ENCODE data around the gene EPB41L5.

EPB41L5 gene

GRCh38 chr2:120204945-120205670 is 192.2 kb downstream of the EPB41L5 start:
- peaks cover 31% of the 10 kb centered on the region for H3K4me1 ChIP-seq (ENCODE audit: insufficient read depth, low read length, severe bottlenecking)
- H3K4me3 ChIP-seq (ENCODE audit: low read depth, low read length, poor library complexity, severe bottlenecking) = no peak overlapping the region
- no peaks in the 10 kb centered on the region for H3F3A ChIP-seq (ENCODE audit: insufficient read depth, low read length)
- no peaks in the 10 kb centered on the region for H3K9me2 ChIP-seq (ENCODE audit: low read depth, low read length)
- no peak overlapping the region for H3K4me2 ChIP-seq (ENCODE audit: low read length)
- H3K36me3 ChIP-seq (ENCODE audit: insufficient read depth, low read length) = no peaks in the 10 kb centered on the region
- H4K20me1 ChIP-seq (ENCODE audit: insufficient read depth, low read length) = no peaks in the 10 kb centered on the region
- no peaks in the 10 kb centered on the region for H3K9me3 ChIP-seq (ENCODE audit: low read length)
- no peaks in the 10 kb centered on the region for H3K79me2 ChIP-seq (ENCODE audit: insufficient read depth, low read length)
- H2AFZ ChIP-seq (ENCODE audit: low read length) = no peak overlapping the region
- no peak overlapping the region for H3K9ac ChIP-seq (ENCODE audit: low read length)
- TF ChIP-seq CTCF (IDR thresholded peaks at IDR 0.05; ENCODE audit: low read length) (no peak), EZH2 (IDR thresholded peaks at IDR 0.05; ENCODE audit: borderline replicate concordance, low read length) (no peak)
- no peak overlapping the region for H3K27ac ChIP-seq (ENCODE audit: low read depth, low read length, poor library complexity, severe bottlenecking)
- no peaks in the 10 kb centered on the region for H3K27me3 ChIP-seq (ENCODE audit: insufficient read depth, low read length)

GRCh38 chr2:120206022-120206581 is 193.2 kb downstream of the EPB41L5 start:
- H3K4me3 ChIP-seq (ENCODE audit: low read depth, low read length, poor library complexity, severe bottlenecking) = no peak overlapping the region
- TF ChIP-seq CTCF (IDR thresholded peaks at IDR 0.05; ENCODE audit: low read length) (peak; percentile 93), EZH2 (IDR thresholded peaks at IDR 0.05; ENCODE audit: borderline replicate concordance, low read length) (no peak)
- H3F3A ChIP-seq (ENCODE audit: insufficient read depth, low read length) = no peaks in the 10 kb centered on the region
- peak overlapping the region; percentile 72 for H3K27ac ChIP-seq (ENCODE audit: low read depth, low read length, poor library complexity, severe bottlenecking)
- no peaks in the 10 kb centered on the region for H3K9me2 ChIP-seq (ENCODE audit: low read depth, low read length)
- H3K27me3 ChIP-seq (ENCODE audit: insufficient read depth, low read length) = no peaks in the 10 kb centered on the region
- no peaks in the 10 kb centered on the region for H3K79me2 ChIP-seq (ENCODE audit: insufficient read depth, low read length)
- no peaks in the 10 kb centered on the region for H3K9me3 ChIP-seq (ENCODE audit: low read length)
- H2AFZ ChIP-seq (ENCODE audit: low read length) = no peak overlapping the region; the same call in 1 of the 2 replicates
- H3K36me3 ChIP-seq (ENCODE audit: insufficient read depth, low read length) = no peaks in the 10 kb centered on the region
- H4K20me1 ChIP-seq (ENCODE audit: insufficient read depth, low read length) = no peaks in the 10 kb centered on the region
- H3K4me2 ChIP-seq (ENCODE audit: low read length) = no peak overlapping the region
- no peak overlapping the region for H3K9ac ChIP-seq (ENCODE audit: low read length)
- peaks cover 31% of the 10 kb centered on the region for H3K4me1 ChIP-seq (ENCODE audit: insufficient read depth, low read length, severe bottlenecking)

GRCh38 chr2:120208381-120209353 is 195.8 kb downstream of the EPB41L5 start:
- TF ChIP-seq EZH2 (IDR thresholded peaks at IDR 0.05; ENCODE audit: borderline replicate concordance, low read length) = no peak
- TF ChIP-seq CTCF (IDR thresholded peaks at IDR 0.05; ENCODE audit: low read length) = no peak
- Histone ChIP-seq H3K4me1 (ENCODE audit: insufficient read depth, low read length, severe bottlenecking) (peaks cover 19% of the 10 kb centered on the region), H3K36me3 (ENCODE audit: insufficient read depth, low read length) (no peaks in the 10 kb centered on the region), H3K9me3 (ENCODE audit: low read length) (no peaks in the 10 kb centered on the region), H3K4me3 (ENCODE audit: low read depth, low read length, poor library complexity, severe bottlenecking) (no peak overlapping the region), H3K79me2 (ENCODE audit: insufficient read depth, low read length) (no peaks in the 10 kb centered on the region), H3F3A (ENCODE audit: insufficient read depth, low read length) (no peaks in the 10 kb centered on the region), H3K27me3 (ENCODE audit: insufficient read depth, low read length) (no peaks in the 10 kb centered on the region), H3K9ac (ENCODE audit: low read length) (no peak overlapping the region), H2AFZ (ENCODE audit: low read length) (no peak overlapping the region), H3K4me2 (ENCODE audit: low read length) (no peak overlapping the region), H3K27ac (ENCODE audit: low read depth, low read length, poor library complexity, severe bottlenecking) (no peak overlapping the region), H4K20me1 (ENCODE audit: insufficient read depth, low read length) (no peaks in the 10 kb centered on the region), H3K9me2 (ENCODE audit: low read depth, low read length) (no peaks in the 10 kb centered on the region)
